ENCODE data around the gene ANKRD33B. TPM values are rescaled to one million over a fixed set of nuclear protein-coding genes. Genes with fewer than 3 reads are reported as not detected.

Gene ANKRD33B
- total RNA-seq, 1 experiment from 2014 or later: 0.75 TPM

- no TSS peak for BruUV-seq (replicated peaks)
- ChIA-PET POLR2A (ENCODE audit: low non-redundant PET) (no interaction called here), CTCF (no interaction called here)
- H3K9me3 ChIP-seq (ENCODE audit: low read depth, low read length, poor library complexity, severe bottlenecking): no peaks in the 10 kb centered on the region
- no peak for TF ChIP-seq CTCF (conservative IDR thresholded peaks at IDR 0.05; ENCODE audit: low read depth, low read length)
- TF ChIP-seq EZH2 (IDR thresholded peaks at IDR 0.05; ENCODE audit: borderline replicate concordance, low read depth, low read length, poor library complexity, severe bottlenecking): no peak
- H3K36me3 ChIP-seq (ENCODE audit: insufficient read depth, low read length, poor library complexity, severe bottlenecking): peaks cover 9% of the 10 kb centered on the region
- no peak overlapping the region for H3K4me3 ChIP-seq (ENCODE audit: low read depth, low read length, poor library complexity, severe bottlenecking)
- no peaks in the 10 kb centered on the region for H3K4me1 ChIP-seq (ENCODE audit: insufficient read depth, low read length, poor library complexity, severe bottlenecking)
- no peaks in the 10 kb centered on the region for H3K27me3 ChIP-seq (replicated peaks; ENCODE audit: insufficient read depth, low read depth, low read length, poor library complexity)
- DNase-seq (ENCODE audit: low spot score): no peak
- no peak overlapping the region for H3K27ac ChIP-seq (ENCODE audit: low read depth, low read length, poor library complexity, severe bottlenecking)
- intact Hi-C loops (cut with micrococcal nuclease; ENCODE audit: unreplicated experiment): no loop called here
Observed at GRCh38 chr5:10681731-10682679, 118.1 kb downstream of the ANKRD33B start.

GRCh38 chr5:10682801-10683525, 119.1 kb downstream of the ANKRD33B start:
- intact Hi-C loops (cut with micrococcal nuclease; ENCODE audit: unreplicated experiment): no loop called here
- no TSS peak for BruUV-seq (replicated peaks)
- no peak for TF ChIP-seq CTCF (conservative IDR thresholded peaks at IDR 0.05; ENCODE audit: low read depth, low read length)
- TF ChIP-seq EZH2 (IDR thresholded peaks at IDR 0.05; ENCODE audit: borderline replicate concordance, low read depth, low read length, poor library complexity, severe bottlenecking): no peak
- no peaks in the 10 kb centered on the region for H3K4me1 ChIP-seq (ENCODE audit: insufficient read depth, low read length, poor library complexity, severe bottlenecking)
- no peaks in the 10 kb centered on the region for H3K9me3 ChIP-seq (ENCODE audit: low read depth, low read length, poor library complexity, severe bottlenecking)
- no peak overlapping the region for H3K27ac ChIP-seq (ENCODE audit: low read depth, low read length, poor library complexity, severe bottlenecking)
- ChIA-PET CTCF (no interaction called here), POLR2A (ENCODE audit: low non-redundant PET) (no interaction called here)
- H3K4me3 ChIP-seq (ENCODE audit: low read depth, low read length, poor library complexity, severe bottlenecking): no peak overlapping the region
- H3K27me3 ChIP-seq (replicated peaks; ENCODE audit: insufficient read depth, low read depth, low read length, poor library complexity): no peaks in the 10 kb centered on the region
- H3K36me3 ChIP-seq (ENCODE audit: insufficient read depth, low read length, poor library complexity, severe bottlenecking): peaks cover 13% of the 10 kb centered on the region
- DNase-seq (ENCODE audit: low spot score): no peak

GRCh38 chr5:10684303-10685086, 120.6 kb downstream of the ANKRD33B start:
- no TSS peak for BruUV-seq (replicated peaks)
- peaks cover 13% of the 10 kb centered on the region for H3K36me3 ChIP-seq (ENCODE audit: insufficient read depth, low read length, poor library complexity, severe bottlenecking)
- no peak overlapping the region for H3K4me3 ChIP-seq (ENCODE audit: low read depth, low read length, poor library complexity, severe bottlenecking)
- H3K27me3 ChIP-seq (replicated peaks; ENCODE audit: insufficient read depth, low read depth, low read length, poor library complexity): no peaks in the 10 kb centered on the region
- no peaks in the 10 kb centered on the region for H3K9me3 ChIP-seq (ENCODE audit: low read depth, low read length, poor library complexity, severe bottlenecking)
- DNase-seq (ENCODE audit: low spot score): no peak
- H3K4me1 ChIP-seq (ENCODE audit: insufficient read depth, low read length, poor library complexity, severe bottlenecking): no peaks in the 10 kb centered on the region
- H3K27ac ChIP-seq (ENCODE audit: low read depth, low read length, poor library complexity, severe bottlenecking): no peak overlapping the region
- intact Hi-C loops (cut with micrococcal nuclease; ENCODE audit: unreplicated experiment): no loop called here
- no peak for TF ChIP-seq CTCF (conservative IDR thresholded peaks at IDR 0.05; ENCODE audit: low read depth, low read length)
- no peak for TF ChIP-seq EZH2 (IDR thresholded peaks at IDR 0.05; ENCODE audit: borderline replicate concordance, low read depth, low read length, poor library complexity, severe bottlenecking)
- ChIA-PET POLR2A (ENCODE audit: low non-redundant PET) (no interaction called here), CTCF (no interaction called here)

Measured in A673 (cell line).